Loucy (cell line): ENCODE results near the gene SPAG9.

ENCODE experiments used
- EZH2phosphoT487 ChIP-seq: fragments of 200-600 bp; IDR thresholded peaks from 2 replicates; pipeline ENCODE4 v1.6.1; 2018; ENCODE audit warnings: antibody characterized with exemption, mild to moderate bottlenecking, moderate library complexity, borderline replicate concordance
- TF ChIP-seq, protein P1 (sequence below): fragments of 200-600 bp; sonication (generic); conservative IDR thresholded peaks from 2 replicates; pipeline ENCODE4 v1.5.1; 2014; ENCODE audit warnings: mild to moderate bottlenecking, antibody characterized with exemption, low read length

DNA sequence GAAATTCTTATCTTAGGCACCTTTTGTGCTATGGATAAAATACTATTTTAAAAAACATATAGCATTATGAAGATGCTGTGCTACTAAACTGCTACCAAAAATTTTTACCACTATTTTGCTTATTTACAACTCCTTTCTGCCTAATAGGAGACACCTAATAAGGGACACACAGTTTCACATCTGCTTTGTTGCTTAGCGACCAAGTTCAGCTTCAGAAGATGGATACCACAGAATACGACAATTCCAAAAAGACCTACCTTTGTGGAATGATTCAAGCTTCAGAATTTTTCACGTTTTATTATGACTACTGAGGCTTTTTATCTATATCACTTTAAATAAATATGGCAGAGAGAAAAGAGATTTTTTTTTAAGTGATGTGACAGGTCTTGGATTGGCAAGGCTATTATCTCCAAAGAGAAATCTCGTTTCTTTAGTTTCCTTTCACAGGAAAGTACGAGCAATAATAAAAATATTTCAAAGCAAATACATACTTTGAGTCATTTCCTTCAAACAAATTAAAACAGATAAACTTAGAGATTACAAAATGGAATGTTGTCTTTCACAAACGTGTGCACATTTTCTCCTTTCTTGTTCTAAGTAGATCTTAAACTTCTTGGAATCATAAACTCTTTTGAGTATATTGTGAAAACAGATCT lies 35.4 kb downstream of the SPAG9 start:
- TF ChIP-seq, protein P1, sequence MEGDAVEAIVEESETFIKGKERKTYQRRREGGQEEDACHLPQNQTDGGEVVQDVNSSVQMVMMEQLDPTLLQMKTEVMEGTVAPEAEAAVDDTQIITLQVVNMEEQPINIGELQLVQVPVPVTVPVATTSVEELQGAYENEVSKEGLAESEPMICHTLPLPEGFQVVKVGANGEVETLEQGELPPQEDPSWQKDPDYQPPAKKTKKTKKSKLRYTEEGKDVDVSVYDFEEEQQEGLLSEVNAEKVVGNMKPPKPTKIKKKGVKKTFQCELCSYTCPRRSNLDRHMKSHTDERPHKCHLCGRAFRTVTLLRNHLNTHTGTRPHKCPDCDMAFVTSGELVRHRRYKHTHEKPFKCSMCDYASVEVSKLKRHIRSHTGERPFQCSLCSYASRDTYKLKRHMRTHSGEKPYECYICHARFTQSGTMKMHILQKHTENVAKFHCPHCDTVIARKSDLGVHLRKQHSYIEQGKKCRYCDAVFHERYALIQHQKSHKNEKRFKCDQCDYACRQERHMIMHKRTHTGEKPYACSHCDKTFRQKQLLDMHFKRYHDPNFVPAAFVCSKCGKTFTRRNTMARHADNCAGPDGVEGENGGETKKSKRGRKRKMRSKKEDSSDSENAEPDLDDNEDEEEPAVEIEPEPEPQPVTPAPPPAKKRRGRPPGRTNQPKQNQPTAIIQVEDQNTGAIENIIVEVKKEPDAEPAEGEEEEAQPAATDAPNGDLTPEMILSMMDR, result no peak
- no peak for TF ChIP-seq EZH2phosphoT487
